Measurements from ENCODE around the gene CAMSAP1.

CAMSAP1 gene

GRCh38 chr9:135945969-135946368 is 38.6 kb upstream of the CAMSAP1 start:
- Histone ChIP-seq H3K9me3 (ENCODE audit: control insufficient read depth, insufficient read depth, low read depth, low read length) (no peaks in the 10 kb centered on the region), H3K36me3 (ENCODE audit: control insufficient read depth in 2 of 2, insufficient read depth in 1 of 2, low read length in 2 of 2) (peaks cover 0 to 76% of the 10 kb centered on the region in 2 experiments; a peak in 2 of 3 replicates), H3K4me1 (ENCODE audit: control insufficient read depth, insufficient read depth, low read length) (no peaks in the 10 kb centered on the region), H3K27ac (ENCODE audit: extremely low read depth, low read depth, low read length) (no peak overlapping the region), H3K4me3 (ENCODE audit: low read depth, low read length) (no peak overlapping the region)
- CTCF ChIA-PET, result no interaction called here
- POLR2A ChIA-PET, result no interaction called here
- no peak for TF ChIP-seq ZFHX2 (tag by site-specific recombination; conservative IDR thresholded peaks at IDR 0.05)
- TF ChIP-seq ZNF404 (tag by site-specific recombination; IDR thresholded peaks at IDR 0.05), result no peak
- no peak for TF ChIP-seq KLF1 (tag by site-specific recombination; IDR thresholded peaks at IDR 0.05)
- TF ChIP-seq MYNN (tag by site-specific recombination; IDR thresholded peaks at IDR 0.05; ENCODE audit: borderline replicate concordance), result no peak
- no peak for TF ChIP-seq ZNF776 (tag by site-specific recombination; IDR thresholded peaks at IDR 0.05; ENCODE audit: borderline replicate concordance)
- TF ChIP-seq EGR2 (tag by site-specific recombination; IDR thresholded peaks at IDR 0.05; ENCODE audit: low read depth), result no peak
- no peak for TF ChIP-seq ZNF138 (tag by site-specific recombination; IDR thresholded peaks at IDR 0.05; ENCODE audit: borderline replicate concordance)
- TF ChIP-seq RBAK (tag by site-specific recombination; IDR thresholded peaks at IDR 0.05), result no peak
- no peak for TF ChIP-seq GLIS1 (tag by site-specific recombination; IDR thresholded peaks at IDR 0.05)
- TF ChIP-seq ZBTB17 (tag by site-specific recombination; IDR thresholded peaks at IDR 0.05), result no peak
- TF ChIP-seq, protein P1, sequence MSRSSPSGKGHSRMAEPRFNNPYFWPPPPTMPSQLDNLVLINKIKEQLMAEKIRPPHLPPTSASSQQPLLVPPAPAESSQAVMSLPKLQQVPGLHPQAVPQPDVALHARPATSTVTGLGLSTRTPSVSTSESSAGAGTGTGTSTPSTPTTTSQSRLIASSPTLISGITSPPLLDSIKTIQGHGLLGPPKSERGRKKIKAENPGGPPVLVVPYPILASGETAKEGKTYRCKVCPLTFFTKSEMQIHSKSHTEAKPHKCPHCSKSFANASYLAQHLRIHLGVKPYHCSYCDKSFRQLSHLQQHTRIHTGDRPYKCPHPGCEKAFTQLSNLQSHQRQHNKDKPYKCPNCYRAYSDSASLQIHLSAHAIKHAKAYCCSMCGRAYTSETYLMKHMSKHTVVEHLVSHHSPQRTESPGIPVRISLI (tag by site-specific recombination; IDR thresholded peaks at IDR 0.05), result no peak
- no peak for TF ChIP-seq ZNF202 (tag by site-specific recombination; IDR thresholded peaks at IDR 0.05; ENCODE audit: borderline replicate concordance)

DNA sequence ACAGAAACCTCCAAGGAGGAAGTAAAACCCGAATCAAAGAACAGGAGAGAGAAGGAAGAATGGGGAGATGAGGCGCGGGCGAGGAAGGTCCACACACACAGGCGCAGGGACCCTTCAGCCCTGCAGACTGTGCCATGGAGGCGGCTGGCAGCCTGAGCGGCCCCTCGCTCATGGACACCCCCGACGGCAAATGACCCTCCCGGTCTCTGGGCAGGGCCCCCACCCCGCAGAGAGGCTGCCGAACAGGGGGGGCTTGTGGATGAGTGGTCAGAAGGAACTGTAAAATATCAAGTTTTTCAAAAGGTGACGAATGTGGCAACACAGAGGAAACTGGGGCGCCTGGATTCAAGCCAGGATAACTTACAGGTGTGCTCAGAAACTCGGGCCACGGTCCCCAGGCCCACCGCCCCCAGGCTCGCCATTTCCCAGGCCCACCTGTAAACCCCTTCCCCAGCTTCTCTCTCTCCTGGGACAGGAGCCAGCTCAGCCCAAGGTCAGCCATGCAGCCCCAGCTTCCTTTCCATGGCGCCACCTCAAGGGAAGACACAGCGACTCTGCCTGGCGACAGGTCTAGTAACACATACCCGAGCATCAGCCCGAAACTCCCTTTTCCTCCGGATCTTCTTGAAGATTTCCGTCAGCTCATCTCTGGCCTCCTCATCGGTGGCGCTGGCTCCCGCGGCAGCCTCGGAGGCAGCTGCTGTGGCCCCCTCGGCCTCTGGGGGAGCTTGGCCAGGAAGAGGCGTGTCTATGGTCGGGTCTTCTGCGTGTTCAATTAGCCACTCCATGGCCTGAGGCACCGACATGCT is 37.3 kb upstream of the CAMSAP1 start:
- H3K4me1 ChIP-seq (ENCODE audit: control insufficient read depth, insufficient read depth, low read length), result no peaks in the 10 kb centered on the region
- ChIA-PET CTCF (interaction anchor here (0.5 to 0.6 kb wide), 3 partner anchors 10 to 351 kb away, joined by 3 read pairs; no protein-coding TSS in a partner anchor), POLR2A (no interaction called here)
- no peak overlapping the region for H3K4me3 ChIP-seq (ENCODE audit: low read depth, low read length)
- peaks cover 0 to 76% of the 10 kb centered on the region in 2 experiments; a peak in 2 of 3 replicates for H3K36me3 ChIP-seq (ENCODE audit: control insufficient read depth in 2 of 2, insufficient read depth in 1 of 2, low read length in 2 of 2)
- H3K9me3 ChIP-seq (ENCODE audit: control insufficient read depth, insufficient read depth, low read depth, low read length), result no peaks in the 10 kb centered on the region
- H3K27ac ChIP-seq (ENCODE audit: extremely low read depth, low read depth, low read length), result no peak overlapping the region
- TF ChIP-seq ZNF335 (tag by site-specific recombination; conservative IDR thresholded peaks at IDR 0.05) (no peak), ZNF621 (tag by site-specific recombination; IDR thresholded peaks at IDR 0.05) (no peak), ZNF18 (tag by site-specific recombination; IDR thresholded peaks at IDR 0.05) (no peak), ZNF354C (tag by site-specific recombination; IDR thresholded peaks at IDR 0.05; ENCODE audit: borderline replicate concordance, low read depth) (no peak), ZNF10 (tag by site-specific recombination; IDR thresholded peaks at IDR 0.05) (no peak), PRDM10 (tag by site-specific recombination; IDR thresholded peaks at IDR 0.05) (no peak), ZNF302 (tag by site-specific recombination; IDR thresholded peaks at IDR 0.05; ENCODE audit: low read depth) (no peak), ZNF211 (tag by site-specific recombination; IDR thresholded peaks at IDR 0.05; ENCODE audit: low read depth) (no peak)
- TF ChIP-seq, protein P2, sequence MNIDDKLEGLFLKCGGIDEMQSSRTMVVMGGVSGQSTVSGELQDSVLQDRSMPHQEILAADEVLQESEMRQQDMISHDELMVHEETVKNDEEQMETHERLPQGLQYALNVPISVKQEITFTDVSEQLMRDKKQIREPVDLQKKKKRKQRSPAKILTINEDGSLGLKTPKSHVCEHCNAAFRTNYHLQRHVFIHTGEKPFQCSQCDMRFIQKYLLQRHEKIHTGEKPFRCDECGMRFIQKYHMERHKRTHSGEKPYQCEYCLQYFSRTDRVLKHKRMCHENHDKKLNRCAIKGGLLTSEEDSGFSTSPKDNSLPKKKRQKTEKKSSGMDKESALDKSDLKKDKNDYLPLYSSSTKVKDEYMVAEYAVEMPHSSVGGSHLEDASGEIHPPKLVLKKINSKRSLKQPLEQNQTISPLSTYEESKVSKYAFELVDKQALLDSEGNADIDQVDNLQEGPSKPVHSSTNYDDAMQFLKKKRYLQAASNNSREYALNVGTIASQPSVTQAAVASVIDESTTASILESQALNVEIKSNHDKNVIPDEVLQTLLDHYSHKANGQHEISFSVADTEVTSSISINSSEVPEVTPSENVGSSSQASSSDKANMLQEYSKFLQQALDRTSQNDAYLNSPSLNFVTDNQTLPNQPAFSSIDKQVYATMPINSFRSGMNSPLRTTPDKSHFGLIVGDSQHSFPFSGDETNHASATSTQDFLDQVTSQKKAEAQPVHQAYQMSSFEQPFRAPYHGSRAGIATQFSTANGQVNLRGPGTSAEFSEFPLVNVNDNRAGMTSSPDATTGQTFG (tag by site-specific recombination; IDR thresholded peaks at IDR 0.05; ENCODE audit: borderline replicate concordance), result no peak
- TF ChIP-seq, protein P3, sequence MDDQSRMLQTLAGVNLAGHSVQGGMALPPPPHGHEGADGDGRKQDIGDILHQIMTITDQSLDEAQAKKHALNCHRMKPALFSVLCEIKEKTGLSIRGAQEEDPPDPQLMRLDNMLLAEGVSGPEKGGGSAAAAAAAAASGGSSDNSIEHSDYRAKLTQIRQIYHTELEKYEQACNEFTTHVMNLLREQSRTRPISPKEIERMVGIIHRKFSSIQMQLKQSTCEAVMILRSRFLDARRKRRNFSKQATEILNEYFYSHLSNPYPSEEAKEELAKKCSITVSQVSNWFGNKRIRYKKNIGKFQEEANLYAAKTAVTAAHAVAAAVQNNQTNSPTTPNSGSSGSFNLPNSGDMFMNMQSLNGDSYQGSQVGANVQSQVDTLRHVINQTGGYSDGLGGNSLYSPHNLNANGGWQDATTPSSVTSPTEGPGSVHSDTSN (CRISPR knock-in tag; IDR thresholded peaks at IDR 0.05), result no peak
- TF ChIP-seq, protein P4, sequence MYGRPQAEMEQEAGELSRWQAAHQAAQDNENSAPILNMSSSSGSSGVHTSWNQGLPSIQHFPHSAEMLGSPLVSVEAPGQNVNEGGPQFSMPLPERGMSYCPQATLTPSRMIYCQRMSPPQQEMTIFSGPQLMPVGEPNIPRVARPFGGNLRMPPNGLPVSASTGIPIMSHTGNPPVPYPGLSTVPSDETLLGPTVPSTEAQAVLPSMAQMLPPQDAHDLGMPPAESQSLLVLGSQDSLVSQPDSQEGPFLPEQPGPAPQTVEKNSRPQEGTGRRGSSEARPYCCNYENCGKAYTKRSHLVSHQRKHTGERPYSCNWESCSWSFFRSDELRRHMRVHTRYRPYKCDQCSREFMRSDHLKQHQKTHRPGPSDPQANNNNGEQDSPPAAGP (tag by site-specific recombination; IDR thresholded peaks at IDR 0.05), result no peak
